Measurements from ENCODE around the gene HOXB3.

GRCh38 chr17:48604770-48605329, 14.8 kb upstream of the HOXB3 start, which contains the start of gene HOXB6:
- TF ChIP-seq CTCF (conservative IDR thresholded peaks at IDR 0.05 in 1 of 2, IDR thresholded peaks at IDR 0.05 in 1 of 2; ENCODE audit: low read depth in 1 of 2, low read length in 2 of 2) (no peak), EZH2 (IDR thresholded peaks at IDR 0.05; ENCODE audit: low read length, missing control alignments) (no peak)

Data from fibroblast of lung (primary cell).